Suprapubic skin (tissue), 3 donors: ENCODE data around the gene TULP4.

ENCODE experiments used
- CTCF ChIP-seq, 2 donors: fragments of 200-600 bp in 1 of 2; fragments of 450-650 bp in 1 of 2; sonication (generic) in 1 of 2; IDR thresholded peaks; one replicate each; pipeline ENCODE4 v1.5.1; 2016 to 2019; ENCODE audit warnings: antibody characterized with exemption in 2 of 2, mild to moderate bottlenecking in 1 of 2, moderate library complexity in 1 of 2
- POLR2A ChIP-seq, 2 donors: fragments of 450-650 bp; IDR thresholded peaks; one replicate each; pipeline ENCODE4 v1.6.1; 2017; ENCODE audit warnings: antibody characterized with exemption in 2 of 2, mild to moderate bottlenecking in 2 of 2, moderate library complexity in 2 of 2

DNA sequence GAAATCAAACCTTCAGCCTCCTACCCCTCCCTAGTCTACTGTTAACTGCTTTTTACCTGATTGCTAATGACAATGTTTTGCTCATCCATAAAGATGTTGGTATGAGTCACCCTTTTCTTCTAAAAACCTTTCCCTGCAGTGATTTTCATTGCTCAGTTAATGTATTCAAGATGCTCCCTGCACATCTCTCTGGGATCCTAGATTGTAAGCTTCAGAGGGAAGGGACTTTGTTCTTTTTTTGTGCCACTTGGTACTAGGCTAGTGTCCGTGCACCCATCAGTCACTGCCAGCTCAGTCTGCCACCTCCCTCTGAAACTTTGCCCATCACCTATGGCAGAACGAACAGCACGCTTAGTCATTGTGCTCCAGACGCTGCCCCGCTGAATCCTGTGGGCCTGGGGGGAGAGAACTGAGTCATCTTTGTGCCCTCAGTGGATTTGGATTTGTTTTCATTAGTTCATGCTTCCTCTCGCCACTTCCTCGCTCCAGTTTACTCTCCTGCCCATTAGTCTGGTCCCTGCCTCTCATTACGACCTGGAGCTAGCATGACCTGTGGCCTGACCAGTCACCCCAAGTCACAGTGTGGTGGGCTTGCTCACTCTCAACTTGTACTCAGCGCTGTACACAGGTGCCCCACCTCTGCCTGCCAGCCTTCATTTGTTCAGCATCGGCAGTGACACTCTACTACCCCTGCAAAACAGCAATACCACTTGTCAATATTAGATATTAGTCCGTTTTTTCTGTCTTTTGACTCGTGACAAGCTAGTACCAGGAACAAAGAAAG, 169.6 kb downstream of the TULP4 start:
- TF ChIP-seq CTCF (IDR thresholded peaks at IDR 0.05) (no peak), POLR2A (IDR thresholded peaks at IDR 0.05) (no peak)
